T-helper 17 cell (primary cell): Measurements from ENCODE around the gene ARFGEF2. TPM values are rescaled to one million over a fixed set of nuclear protein-coding genes. Genes with fewer than 3 reads are reported as not detected.
"Not testable (repeated sequence)": the region's sequence is repeated elsewhere in the genome, so short reads cannot be mapped to it uniquely, and the experiment has no call there.

Experiments used
- ATAC-seq: fragments of 150-1000 bp; cut with Tn5 transposase; 2 replicates; pipeline ENCODE4 v1.10.0; 2021; ENCODE audit warnings: mild to moderate bottlenecking, moderate library complexity
- DNase-seq, 3 donors: peaks; one replicate each; pipeline versions ENCODE4 v3.0.0 to v3.0.0-alpha.2; 2020 to 2021
- H3K9me3 ChIP-seq: one replicate; pipeline ENCODE4 v1.7.0; 2013; ENCODE audit warnings: low read length, mild to moderate bottlenecking; ENCODE audit not compliant: control insufficient read depth, poor library complexity, severe bottlenecking
- H3K27ac Mint-ChIP-seq: one replicate; pipeline ENCODE4 v1.8.0; 2022; ENCODE audit warnings: mild to moderate bottlenecking, moderate library complexity, mixed read lengths
- H3K27me3 Mint-ChIP-seq: one replicate; pipeline ENCODE4 v1.8.0; 2022; ENCODE audit warnings: mixed read lengths
- H3K36me3 Mint-ChIP-seq: one replicate; pipeline ENCODE4 v1.8.0; 2022; ENCODE audit warnings: low read depth, mixed read lengths
- H3K4me1 Mint-ChIP-seq: one replicate; pipeline ENCODE4 v1.8.0; 2022; ENCODE audit warnings: mild to moderate bottlenecking, mixed read lengths
- H3K4me3 Mint-ChIP-seq: one replicate; pipeline ENCODE4 v1.8.0; 2022; ENCODE audit warnings: mild to moderate bottlenecking, moderate library complexity, mixed read lengths
- total RNA-seq, 4 donors: library from RNA in 2 of 4; stranded (reverse) in 2 of 4; gene quantifications; one replicate each; pipeline ENCODE4 v1.2.3 and lab custom pipeline; 2022 to 2026

ARFGEF2 gene
- total RNA-seq, 2 donors from 2014 or later: 24.1 to 24.7 TPM

DNA sequence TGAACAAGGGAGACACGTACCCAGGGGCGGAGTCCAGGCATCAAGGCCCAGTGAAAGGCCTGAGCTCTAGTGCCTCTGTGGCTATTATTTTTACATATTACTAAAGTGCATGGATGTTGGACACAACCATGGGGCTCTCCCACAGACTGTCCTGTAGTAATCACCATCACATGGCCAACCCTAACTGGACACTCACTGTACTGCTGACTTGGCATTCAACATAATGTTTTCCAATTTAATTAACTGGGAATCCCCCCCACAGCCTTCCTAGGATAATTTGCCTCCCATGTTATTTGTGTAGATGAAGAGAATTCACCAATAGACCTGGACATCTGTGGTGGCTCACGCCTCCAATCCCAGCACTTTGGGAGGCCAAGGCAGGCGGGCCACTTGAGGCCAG lies 34.5 kb downstream of the ARFGEF2 start:
- Mint-ChIP-seq H3K27ac (no peak overlapping the region), H3K36me3 (peaks cover 7% of the 10 kb centered on the region), H3K4me1 (peaks cover 6% of the 10 kb centered on the region), H3K27me3 (no peaks in the 10 kb centered on the region), H3K4me3 (no peak overlapping the region)
- DNase-seq: no peak
- no peak for ATAC-seq
- H3K9me3 ChIP-seq: no peaks in the 10 kb centered on the region

DNA sequence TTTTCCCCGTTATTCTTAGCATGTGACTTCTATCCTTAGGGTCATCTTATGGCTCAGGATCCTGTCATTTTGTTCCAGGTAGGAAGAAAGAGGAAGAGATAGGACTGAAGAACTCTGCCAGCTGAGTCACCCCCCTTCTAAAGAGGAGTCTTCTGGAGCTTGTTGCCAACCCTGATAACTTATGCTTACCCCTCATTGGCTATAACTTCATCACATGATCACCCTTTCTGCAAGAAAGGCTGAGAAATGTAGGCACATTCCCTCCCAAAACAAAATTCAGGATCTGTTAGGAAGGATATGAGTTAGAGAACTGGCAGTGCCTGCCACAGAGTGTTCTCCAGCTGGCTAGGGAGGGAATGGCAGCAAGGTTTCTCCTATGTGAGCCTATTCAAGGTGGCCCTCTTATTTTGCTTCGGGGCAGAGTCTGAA lies 35.6 kb downstream of the ARFGEF2 start:
- Mint-ChIP-seq H3K36me3 (peaks cover 7% of the 10 kb centered on the region), H3K27ac (no peak overlapping the region), H3K4me1 (peaks cover 6% of the 10 kb centered on the region), H3K4me3 (no peak overlapping the region), H3K27me3 (no peaks in the 10 kb centered on the region)
- ATAC-seq (no peak), DNase-seq (no peak)
- H3K9me3 ChIP-seq: no peaks in the 10 kb centered on the region

- H3K4me1 Mint-ChIP-seq: peaks cover 6% of the 10 kb centered on the region
- peaks cover 7% of the 10 kb centered on the region for H3K36me3 Mint-ChIP-seq
- H3K27me3 Mint-ChIP-seq: no peaks in the 10 kb centered on the region
- H3K27ac Mint-ChIP-seq: no peak overlapping the region
- no peak for ATAC-seq
- no peak for DNase-seq
- H3K9me3 ChIP-seq: no peaks in the 10 kb centered on the region
- no peak overlapping the region for H3K4me3 Mint-ChIP-seq
Observed at GRCh38 chr20:48957533-48957932, 36.0 kb downstream of the ARFGEF2 start.

DNA sequence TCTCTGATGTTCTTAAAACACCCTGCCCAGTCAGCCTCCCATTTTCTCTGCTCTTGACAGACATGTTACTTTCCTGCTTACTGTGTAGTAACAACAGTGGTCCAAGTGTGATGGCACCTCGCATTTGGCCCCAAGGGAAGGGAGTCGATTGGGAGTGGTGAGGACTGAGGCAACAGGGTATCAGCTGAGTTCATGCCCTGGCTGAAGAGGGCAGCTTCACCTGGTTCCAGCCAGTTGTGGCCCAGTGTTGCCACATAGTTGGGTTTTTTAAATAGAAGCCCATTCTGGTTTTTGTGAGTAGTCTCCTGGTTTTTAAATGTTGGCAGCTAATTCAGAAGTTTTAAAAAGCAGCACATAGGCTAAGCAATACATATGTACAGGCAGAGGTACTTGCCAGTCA lies 37.2 kb downstream of the ARFGEF2 start:
- peaks cover 6% of the 10 kb centered on the region for H3K4me1 Mint-ChIP-seq
- H3K36me3 Mint-ChIP-seq: peaks cover 9% of the 10 kb centered on the region
- H3K4me3 Mint-ChIP-seq: no peak overlapping the region
- DNase-seq (no peak), ATAC-seq (no peak)
- peak overlapping the region; percentile 6 for H3K27ac Mint-ChIP-seq
- no peaks in the 10 kb centered on the region for H3K27me3 Mint-ChIP-seq
- H3K9me3 ChIP-seq: no peaks in the 10 kb centered on the region

DNA sequence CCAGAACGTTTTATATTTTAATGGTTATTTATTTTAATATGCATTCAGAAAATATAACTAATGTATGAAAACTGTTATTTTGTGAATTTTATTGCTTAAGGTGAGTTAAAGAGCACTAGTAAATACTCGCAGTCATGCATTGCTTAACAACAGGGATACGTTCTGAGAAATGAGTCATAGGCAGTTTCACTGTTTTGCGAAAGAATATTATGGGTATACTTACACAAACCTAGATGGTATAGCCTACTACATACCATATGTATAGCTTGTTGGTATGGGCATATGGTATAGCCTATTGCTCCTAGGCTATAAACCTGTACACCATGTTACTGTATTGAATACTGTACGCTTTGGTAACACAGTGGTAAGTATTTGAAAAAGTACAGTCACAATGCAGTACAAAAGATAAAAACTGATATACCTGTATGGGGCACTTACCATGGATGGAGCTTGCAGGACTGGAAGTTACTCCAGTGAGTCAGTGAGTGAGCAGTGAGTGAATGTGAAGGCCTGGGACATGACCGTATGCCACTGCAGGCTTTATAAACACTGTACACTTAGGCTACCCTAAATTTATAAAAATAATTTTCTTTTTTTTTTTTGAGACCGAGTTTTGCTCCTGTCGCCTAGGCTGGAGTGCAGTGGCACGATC lies 38.5 kb downstream of the ARFGEF2 start:
- DNase-seq (no peak), ATAC-seq (no peak)
- H3K9me3 ChIP-seq: no peaks in the 10 kb centered on the region
- peaks cover 6% of the 10 kb centered on the region for H3K4me1 Mint-ChIP-seq
- peaks cover 8% of the 10 kb centered on the region for H3K36me3 Mint-ChIP-seq
- no peak overlapping the region for H3K27ac Mint-ChIP-seq
- no peak overlapping the region for H3K4me3 Mint-ChIP-seq
- no peaks in the 10 kb centered on the region for H3K27me3 Mint-ChIP-seq

DNA sequence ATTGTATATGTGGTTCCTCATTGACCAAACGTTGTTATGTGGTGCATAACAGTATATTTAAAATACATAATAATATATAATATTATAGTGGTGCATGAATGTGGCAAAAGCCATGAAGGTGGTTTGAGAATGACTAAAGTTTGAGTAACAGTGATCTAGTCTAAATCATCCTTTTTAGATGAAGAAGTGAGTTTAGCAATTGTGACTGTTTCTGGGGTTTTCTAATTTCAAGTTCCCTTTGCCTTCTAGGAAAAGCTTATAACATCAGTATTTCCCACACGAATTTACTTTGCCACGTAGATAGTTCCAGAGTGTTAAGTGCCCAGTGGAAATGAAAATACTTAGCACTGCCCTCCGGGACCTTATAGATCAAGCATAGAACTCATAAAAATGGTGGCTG lies 40.9 kb downstream of the ARFGEF2 start:
- peaks cover 5% of the 10 kb centered on the region for H3K36me3 Mint-ChIP-seq
- ATAC-seq (no peak), DNase-seq (no peak)
- no peak overlapping the region for H3K27ac Mint-ChIP-seq
- no peaks in the 10 kb centered on the region for H3K27me3 Mint-ChIP-seq
- H3K4me1 Mint-ChIP-seq: peaks cover 3% of the 10 kb centered on the region
- no peak overlapping the region for H3K4me3 Mint-ChIP-seq
- H3K9me3 ChIP-seq: no peaks in the 10 kb centered on the region

DNA sequence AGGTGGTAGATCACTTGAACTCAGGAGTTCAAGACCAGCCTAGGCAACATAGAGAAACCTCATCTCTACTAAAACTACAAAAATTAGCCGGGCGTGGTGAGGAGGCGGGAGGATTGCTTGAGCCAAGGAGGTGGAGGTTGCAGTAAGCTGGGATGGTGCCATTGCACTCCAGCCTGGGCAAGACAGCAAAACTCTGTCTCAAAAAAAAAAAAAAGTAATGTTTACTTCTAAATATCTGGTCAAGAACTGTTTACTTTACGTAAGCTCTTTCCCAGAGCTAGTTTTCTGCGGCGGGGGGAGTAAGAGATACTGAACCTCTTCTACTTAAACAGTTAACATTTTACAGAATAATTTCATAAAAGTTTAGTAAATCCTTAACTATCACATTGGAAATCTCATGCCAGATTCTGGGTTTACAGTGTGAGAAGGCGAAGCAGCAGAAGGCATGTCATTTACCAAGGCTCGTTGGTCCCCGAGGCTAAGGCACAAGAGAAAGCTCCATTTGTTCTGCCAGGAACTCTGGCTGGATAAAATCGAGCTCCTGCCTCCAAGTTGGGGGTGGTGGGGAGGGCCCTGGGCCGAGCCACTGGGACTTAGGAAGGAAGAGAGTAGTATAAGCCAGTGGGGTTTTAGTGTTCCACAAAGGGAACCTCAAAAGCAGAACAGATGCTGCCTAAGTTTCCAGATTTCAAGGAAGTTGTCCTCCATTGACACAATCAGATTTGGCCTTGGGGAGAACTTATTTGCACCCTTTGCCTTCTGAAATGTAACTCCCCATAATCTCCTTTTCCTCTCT lies 41.7 kb downstream of the ARFGEF2 start:
- no peaks in the 10 kb centered on the region for H3K9me3 ChIP-seq
- Mint-ChIP-seq H3K27ac (no peak overlapping the region), H3K27me3 (no peaks in the 10 kb centered on the region), H3K36me3 (peaks cover 5% of the 10 kb centered on the region), H3K4me1 (no peaks in the 10 kb centered on the region), H3K4me3 (no peak overlapping the region)
- no peak for ATAC-seq
- DNase-seq: no peak

GRCh38 chr20:48965189-48965910 lies 43.8 kb downstream of the ARFGEF2 start:
- Mint-ChIP-seq H3K27ac (no peak overlapping the region), H3K4me1 (no peaks in the 10 kb centered on the region), H3K36me3 (peaks cover 5% of the 10 kb centered on the region), H3K27me3 (no peaks in the 10 kb centered on the region), H3K4me3 (no peak overlapping the region)
- DNase-seq: no peak
- no peak for ATAC-seq
- no peaks in the 10 kb centered on the region for H3K9me3 ChIP-seq

- Mint-ChIP-seq H3K4me3 (no peak overlapping the region), H3K36me3 (peaks cover 3% of the 10 kb centered on the region), H3K27ac (no peak overlapping the region), H3K27me3 (no peaks in the 10 kb centered on the region), H3K4me1 (peaks cover 2% of the 10 kb centered on the region)
- DNase-seq: no peak
- no peaks in the 10 kb centered on the region for H3K9me3 ChIP-seq
- no peak for ATAC-seq
Observed at GRCh38 chr20:48970681-48971365, 49.3 kb downstream of the ARFGEF2 start.

DNA sequence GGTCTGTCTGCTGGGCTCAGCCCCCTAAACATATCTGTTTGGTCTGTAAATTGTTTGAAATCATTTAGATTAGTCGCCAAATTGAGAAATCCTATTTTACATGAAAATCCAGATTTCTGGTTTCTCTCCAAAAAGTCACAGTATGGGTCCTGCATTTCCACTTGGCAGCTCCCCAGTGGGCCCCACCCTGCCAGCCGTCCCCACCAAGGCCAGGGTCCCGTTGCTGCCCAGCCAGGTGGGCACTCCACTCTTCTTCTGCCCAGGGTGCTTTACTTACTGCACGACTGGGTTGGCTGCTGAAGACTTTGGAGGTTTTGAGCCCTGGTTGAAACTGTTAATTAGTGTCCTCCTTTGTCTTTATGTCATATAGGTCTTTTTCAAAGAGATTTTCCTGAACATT lies 50.4 kb downstream of the ARFGEF2 start:
- Mint-ChIP-seq H3K36me3 (peaks cover 6% of the 10 kb centered on the region), H3K27me3 (no peaks in the 10 kb centered on the region), H3K4me1 (peaks cover 2% of the 10 kb centered on the region), H3K4me3 (no peak overlapping the region), H3K27ac (no peak overlapping the region)
- no peak for DNase-seq
- ATAC-seq: no peak
- H3K9me3 ChIP-seq: no peaks in the 10 kb centered on the region

DNA sequence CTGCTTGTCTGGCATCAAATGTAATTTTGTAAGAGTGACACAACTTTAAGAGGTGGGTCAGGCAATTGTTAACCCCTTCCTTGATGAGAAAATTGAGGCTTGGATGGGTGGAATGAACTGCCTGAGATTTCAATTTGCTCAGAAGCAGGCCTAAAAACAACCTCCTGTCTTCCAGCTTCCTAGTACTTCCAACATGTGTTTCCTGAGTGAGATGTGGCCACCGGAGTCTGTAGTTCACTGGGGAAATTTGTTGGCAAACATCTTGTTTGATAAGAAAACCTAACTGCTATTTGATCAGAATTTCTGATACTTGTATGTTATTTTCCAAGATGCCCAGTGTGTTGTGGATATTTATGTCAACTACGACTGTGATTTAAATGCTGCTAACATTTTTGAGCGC lies 51.3 kb downstream of the ARFGEF2 start:
- no peak overlapping the region for H3K27ac Mint-ChIP-seq

GRCh38 chr20:48975955-48976354 lies 54.4 kb downstream of the ARFGEF2 start:
- ATAC-seq (no peak), DNase-seq (no peak)
- H3K4me3 Mint-ChIP-seq: no peak overlapping the region
- H3K27ac Mint-ChIP-seq: no peak overlapping the region
- H3K4me1 Mint-ChIP-seq: peaks cover 7% of the 10 kb centered on the region
- peaks cover 20% of the 10 kb centered on the region for H3K36me3 Mint-ChIP-seq
- no peaks in the 10 kb centered on the region for H3K27me3 Mint-ChIP-seq
- no peaks in the 10 kb centered on the region for H3K9me3 ChIP-seq

More for the DNA sequence above, 51.3 kb downstream of the ARFGEF2 start:
- H3K9me3 ChIP-seq: no peaks in the 10 kb centered on the region
- Mint-ChIP-seq H3K4me3 (no peak overlapping the region), H3K4me1 (peaks cover 2% of the 10 kb centered on the region), H3K36me3 (peaks cover 7% of the 10 kb centered on the region), H3K27me3 (no peaks in the 10 kb centered on the region)
- DNase-seq (no peak), ATAC-seq (no peak)

DNA sequence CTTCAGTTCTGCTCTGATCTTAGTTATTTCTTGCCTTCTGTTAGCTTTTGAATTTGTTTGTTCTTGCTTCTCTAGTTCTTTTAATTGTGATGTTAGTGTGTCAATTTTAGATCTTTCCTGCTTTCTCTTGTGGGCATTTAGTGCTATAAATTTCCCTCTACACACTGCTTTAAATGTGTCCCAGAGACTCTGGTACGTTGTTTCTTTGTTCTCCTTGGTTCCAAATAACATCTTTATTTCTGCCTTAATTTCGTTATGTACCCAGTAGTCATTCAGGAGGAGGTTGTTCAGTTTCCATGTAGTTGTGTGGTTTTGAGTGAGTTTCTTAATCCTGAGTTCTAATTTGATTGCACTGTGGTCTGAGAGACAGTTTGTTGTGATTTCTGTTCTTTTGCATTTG lies 58.5 kb downstream of the ARFGEF2 start:
- DNase-seq, H3K27me3 Mint-ChIP-seq, H3K9me3 ChIP-seq, H3K4me3 Mint-ChIP-seq, ATAC-seq, H3K27ac Mint-ChIP-seq: not testable (repeated sequence)
- Mint-ChIP-seq H3K4me1 (peaks cover 13% of the 10 kb centered on the region), H3K36me3 (peaks cover 24% of the 10 kb centered on the region)
